IMR-90 (cell line): ENCODE data around the gene PRKD1.

Experiments
- CEBPB ChIP-seq: IDR thresholded peaks from 2 replicates; pipeline ENCODE4 v1.6.1; 2012; ENCODE audit warnings: low read depth, low read length, improper control_type of control experiment
- ELK1 ChIP-seq: fragments of 150-350 bp; IDR thresholded peaks from 2 replicates; pipeline ENCODE4 v1.6.1; 2016; ENCODE audit warnings: low read depth, mild to moderate bottlenecking, low read length, moderate library complexity, borderline replicate concordance
- FOS ChIP-seq: fragments of 150-350 bp; IDR thresholded peaks from 2 replicates; pipeline ENCODE4 v1.6.1; 2016; ENCODE audit warnings: low read depth, low read length
- MAFK ChIP-seq: IDR thresholded peaks from 2 replicates; pipeline ENCODE4 v1.6.1; 2012; ENCODE audit warnings: low read depth, low read length, improper control_type of control experiment
- MAZ ChIP-seq: IDR thresholded peaks from 2 replicates; pipeline ENCODE4 v1.6.1; 2012; ENCODE audit warnings: low read depth, mild to moderate bottlenecking, low read length, improper control_type of control experiment, moderate library complexity, borderline replicate concordance
- MXI1 ChIP-seq: IDR thresholded peaks from 2 replicates; pipeline ENCODE4 v1.6.1; 2012; ENCODE audit warnings: low read depth, mild to moderate bottlenecking, low read length, moderate library complexity, borderline replicate concordance
- POLR2A ChIP-seq: IDR thresholded peaks from 2 replicates; pipeline ENCODE4 v1.6.1; 2012; ENCODE audit warnings: mild to moderate bottlenecking, low read depth, low read length
- RAD21 ChIP-seq: IDR thresholded peaks from 2 replicates; pipeline ENCODE4 v1.6.1; 2012; ENCODE audit warnings: low read length, improper control_type of control experiment
- RFX5 ChIP-seq: IDR thresholded peaks from 2 replicates; pipeline ENCODE4 v1.8.0; 2012; ENCODE audit warnings: low read depth, mild to moderate bottlenecking, low read length, moderate library complexity
- SMC3 ChIP-seq: fragments of 150-350 bp; IDR thresholded peaks from 2 replicates; pipeline ENCODE4 v1.6.1; 2016; ENCODE audit warnings: low read depth, mild to moderate bottlenecking, antibody characterized with exemption, low read length, moderate library complexity
- TF ChIP-seq, protein P1 (sequence below): conservative IDR thresholded peaks from 2 replicates; pipeline ENCODE4 v1.5.1; 2012; ENCODE audit warnings: mild to moderate bottlenecking, low read depth, low read length, improper control_type of control experiment
- TF ChIP-seq, protein P2 (sequence below): fragments of 150-350 bp; IDR thresholded peaks from 2 replicates; pipeline ENCODE4 v1.6.1; 2017; ENCODE audit warnings: mild to moderate bottlenecking, antibody characterized with exemption, low read length, low read depth

- no peak for TF ChIP-seq POLR2A
- TF ChIP-seq, protein P1, sequence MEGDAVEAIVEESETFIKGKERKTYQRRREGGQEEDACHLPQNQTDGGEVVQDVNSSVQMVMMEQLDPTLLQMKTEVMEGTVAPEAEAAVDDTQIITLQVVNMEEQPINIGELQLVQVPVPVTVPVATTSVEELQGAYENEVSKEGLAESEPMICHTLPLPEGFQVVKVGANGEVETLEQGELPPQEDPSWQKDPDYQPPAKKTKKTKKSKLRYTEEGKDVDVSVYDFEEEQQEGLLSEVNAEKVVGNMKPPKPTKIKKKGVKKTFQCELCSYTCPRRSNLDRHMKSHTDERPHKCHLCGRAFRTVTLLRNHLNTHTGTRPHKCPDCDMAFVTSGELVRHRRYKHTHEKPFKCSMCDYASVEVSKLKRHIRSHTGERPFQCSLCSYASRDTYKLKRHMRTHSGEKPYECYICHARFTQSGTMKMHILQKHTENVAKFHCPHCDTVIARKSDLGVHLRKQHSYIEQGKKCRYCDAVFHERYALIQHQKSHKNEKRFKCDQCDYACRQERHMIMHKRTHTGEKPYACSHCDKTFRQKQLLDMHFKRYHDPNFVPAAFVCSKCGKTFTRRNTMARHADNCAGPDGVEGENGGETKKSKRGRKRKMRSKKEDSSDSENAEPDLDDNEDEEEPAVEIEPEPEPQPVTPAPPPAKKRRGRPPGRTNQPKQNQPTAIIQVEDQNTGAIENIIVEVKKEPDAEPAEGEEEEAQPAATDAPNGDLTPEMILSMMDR: no peak
- no peak for TF ChIP-seq ELK1
- TF ChIP-seq MXI1: no peak
- no peak for TF ChIP-seq RFX5
- TF ChIP-seq, protein P2, sequence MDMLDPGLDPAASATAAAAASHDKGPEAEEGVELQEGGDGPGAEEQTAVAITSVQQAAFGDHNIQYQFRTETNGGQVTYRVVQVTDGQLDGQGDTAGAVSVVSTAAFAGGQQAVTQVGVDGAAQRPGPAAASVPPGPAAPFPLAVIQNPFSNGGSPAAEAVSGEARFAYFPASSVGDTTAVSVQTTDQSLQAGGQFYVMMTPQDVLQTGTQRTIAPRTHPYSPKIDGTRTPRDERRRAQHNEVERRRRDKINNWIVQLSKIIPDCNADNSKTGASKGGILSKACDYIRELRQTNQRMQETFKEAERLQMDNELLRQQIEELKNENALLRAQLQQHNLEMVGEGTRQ: no peak
- no peak for TF ChIP-seq FOS
- TF ChIP-seq RAD21: no peak
- no peak for TF ChIP-seq MAZ
- TF ChIP-seq SMC3: no peak
- no peak for TF ChIP-seq CEBPB
- TF ChIP-seq MAFK: no peak
These were observed 171.6 kb downstream of the PRKD1 start for GRCh38 chr14:29756019-29756385.
